Measurements from ENCODE around the gene PDE4B. TPM values are rescaled to one million over a fixed set of nuclear protein-coding genes. Genes with fewer than 3 reads are reported as not detected.

The PDE4B gene
- total RNA-seq, 1 donor from 2014 or later: 0.29 TPM

DNA sequence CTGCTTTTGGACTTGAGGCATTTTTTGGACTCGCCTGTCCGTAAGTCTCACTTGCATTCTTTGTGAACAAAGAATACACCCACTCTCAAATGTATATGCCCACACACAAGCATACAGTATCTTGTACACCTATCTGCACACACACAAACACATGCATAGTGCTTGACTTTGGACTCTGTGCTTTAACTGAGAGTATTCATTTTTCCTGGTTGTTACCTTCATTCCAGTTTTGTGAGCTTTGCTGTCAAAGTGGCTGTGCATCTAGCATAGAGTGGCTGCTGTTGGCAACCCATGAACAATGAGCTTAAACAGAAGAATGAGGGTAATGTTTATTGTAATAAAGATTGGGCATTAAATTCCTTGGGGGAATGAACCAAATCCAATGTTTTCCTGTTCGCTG is 199.0 kb downstream of the PDE4B start:
- no peaks in the 10 kb centered on the region for H3K27me3 Mint-ChIP-seq
- H3K4me3 Mint-ChIP-seq (ENCODE audit: low read depth): no peak overlapping the region
- no peaks in the 10 kb centered on the region for H3K36me3 Mint-ChIP-seq (ENCODE audit: insufficient read depth)
- no peak overlapping the region for H3K27ac Mint-ChIP-seq
- TF ChIP-seq, protein P1, sequence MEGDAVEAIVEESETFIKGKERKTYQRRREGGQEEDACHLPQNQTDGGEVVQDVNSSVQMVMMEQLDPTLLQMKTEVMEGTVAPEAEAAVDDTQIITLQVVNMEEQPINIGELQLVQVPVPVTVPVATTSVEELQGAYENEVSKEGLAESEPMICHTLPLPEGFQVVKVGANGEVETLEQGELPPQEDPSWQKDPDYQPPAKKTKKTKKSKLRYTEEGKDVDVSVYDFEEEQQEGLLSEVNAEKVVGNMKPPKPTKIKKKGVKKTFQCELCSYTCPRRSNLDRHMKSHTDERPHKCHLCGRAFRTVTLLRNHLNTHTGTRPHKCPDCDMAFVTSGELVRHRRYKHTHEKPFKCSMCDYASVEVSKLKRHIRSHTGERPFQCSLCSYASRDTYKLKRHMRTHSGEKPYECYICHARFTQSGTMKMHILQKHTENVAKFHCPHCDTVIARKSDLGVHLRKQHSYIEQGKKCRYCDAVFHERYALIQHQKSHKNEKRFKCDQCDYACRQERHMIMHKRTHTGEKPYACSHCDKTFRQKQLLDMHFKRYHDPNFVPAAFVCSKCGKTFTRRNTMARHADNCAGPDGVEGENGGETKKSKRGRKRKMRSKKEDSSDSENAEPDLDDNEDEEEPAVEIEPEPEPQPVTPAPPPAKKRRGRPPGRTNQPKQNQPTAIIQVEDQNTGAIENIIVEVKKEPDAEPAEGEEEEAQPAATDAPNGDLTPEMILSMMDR (IDR thresholded peaks at IDR 0.05; ENCODE audit: unreplicated experiment): no peak
- peaks cover 6% of the 10 kb centered on the region for H3K4me1 Mint-ChIP-seq (ENCODE audit: low read depth)
- H3K9me3 Mint-ChIP-seq (ENCODE audit: low read depth): no peaks in the 10 kb centered on the region
- DNase-seq (ENCODE audit: low spot score, unreplicated experiment): no peak

GRCh38 chr1:65992165-65992821 is 199.6 kb downstream of the PDE4B start:
- TF ChIP-seq, protein P1 (IDR thresholded peaks at IDR 0.05; ENCODE audit: unreplicated experiment): no peak
- no peak overlapping the region for H3K4me3 Mint-ChIP-seq (ENCODE audit: low read depth)
- H3K36me3 Mint-ChIP-seq (ENCODE audit: insufficient read depth): no peaks in the 10 kb centered on the region
- H3K27me3 Mint-ChIP-seq: no peaks in the 10 kb centered on the region
- H3K4me1 Mint-ChIP-seq (ENCODE audit: low read depth): peaks cover 6% of the 10 kb centered on the region
- no peaks in the 10 kb centered on the region for H3K9me3 Mint-ChIP-seq (ENCODE audit: low read depth)
- no peak overlapping the region for H3K27ac Mint-ChIP-seq
- DNase-seq (ENCODE audit: low spot score, unreplicated experiment): no peak

GRCh38 chr1:65992831-65993271 is 200.2 kb downstream of the PDE4B start:
- TF ChIP-seq, protein P1 (IDR thresholded peaks at IDR 0.05; ENCODE audit: unreplicated experiment): no peak
- Mint-ChIP-seq H3K4me3 (ENCODE audit: low read depth) (no peak overlapping the region), H3K9me3 (ENCODE audit: low read depth) (no peaks in the 10 kb centered on the region), H3K4me1 (ENCODE audit: low read depth) (peaks cover 9% of the 10 kb centered on the region), H3K27me3 (no peaks in the 10 kb centered on the region), H3K36me3 (ENCODE audit: insufficient read depth) (no peaks in the 10 kb centered on the region), H3K27ac (no peak overlapping the region)
- DNase-seq (ENCODE audit: low spot score, unreplicated experiment): no peak

- no peak for DNase-seq (ENCODE audit: low spot score, unreplicated experiment)
- Mint-ChIP-seq H3K27me3 (peaks cover 3% of the 10 kb centered on the region), H3K27ac (no peak overlapping the region), H3K36me3 (ENCODE audit: insufficient read depth) (no peaks in the 10 kb centered on the region), H3K4me1 (ENCODE audit: low read depth) (peaks cover 9% of the 10 kb centered on the region), H3K4me3 (ENCODE audit: low read depth) (no peak overlapping the region), H3K9me3 (ENCODE audit: low read depth) (no peaks in the 10 kb centered on the region)
- TF ChIP-seq, protein P1 (IDR thresholded peaks at IDR 0.05; ENCODE audit: unreplicated experiment): no peak
Measured at GRCh38 chr1:65994223-65994622, 201.5 kb downstream of the PDE4B start.

DNA sequence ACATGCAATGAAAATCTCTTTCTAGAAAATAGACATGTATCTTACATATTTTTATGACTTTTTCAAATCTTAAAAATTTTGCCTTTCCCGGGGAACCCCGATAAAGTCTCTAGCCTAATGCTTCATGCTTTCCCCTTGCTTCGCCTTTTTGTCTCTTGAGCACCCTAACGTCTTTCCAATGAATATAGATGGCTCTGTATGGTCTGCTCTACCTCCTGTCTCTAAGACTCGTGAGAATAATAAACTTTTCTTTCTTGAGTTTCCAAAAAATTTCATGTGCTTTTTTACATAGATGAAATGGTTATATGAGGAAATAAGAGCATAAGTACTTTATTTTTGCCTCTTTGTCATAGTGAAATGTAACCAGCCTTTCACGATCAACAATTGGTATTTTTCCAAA is 202.6 kb downstream of the PDE4B start:
- TF ChIP-seq, protein P1 (IDR thresholded peaks at IDR 0.05; ENCODE audit: unreplicated experiment): no peak
- H3K4me1 Mint-ChIP-seq (ENCODE audit: low read depth): peaks cover 9% of the 10 kb centered on the region
- H3K9me3 Mint-ChIP-seq (ENCODE audit: low read depth): no peaks in the 10 kb centered on the region
- H3K27ac Mint-ChIP-seq: no peak overlapping the region
- no peak overlapping the region for H3K4me3 Mint-ChIP-seq (ENCODE audit: low read depth)
- DNase-seq (ENCODE audit: low spot score, unreplicated experiment): no peak
- peaks cover 3% of the 10 kb centered on the region for H3K27me3 Mint-ChIP-seq
- H3K36me3 Mint-ChIP-seq (ENCODE audit: insufficient read depth): no peaks in the 10 kb centered on the region

All from progenitor cell of endocrine pancreas (in vitro differentiated cells).